Spleen (tissue), 11 donors: ENCODE results near the gene DGKG. TPM values are rescaled to one million over a fixed set of nuclear protein-coding genes. Genes with fewer than 3 reads are reported as not detected.

Source experiments
- DNase-seq: peaks from one replicate; pipeline ENCODE4 v3.0.0-alpha.2; 2020
- H3K27ac ChIP-seq, 8 donors: fragments of 200-600 bp; sonication (generic) in 7 of 8; 1 replicate in 4 of 8; 2 replicates in 4 of 8; pipeline versions ENCODE4 v1.5.0 to v1.8.0; 2016 to 2021; ENCODE audit warnings: inconsistent platforms in 4 of 8, mild to moderate bottlenecking in 4 of 8, moderate library complexity in 1 of 8
- H3K27me3 ChIP-seq, 7 donors: fragments of 200-600 bp; sonication (generic) in 6 of 7; replicated peaks in 1 of 7; 1 replicate in 4 of 7; 2 replicates in 3 of 7; pipeline versions ENCODE4 v1.5.0 to v1.8.0; 2016 to 2021; ENCODE audit warnings: inconsistent platforms in 3 of 7, mild to moderate bottlenecking in 1 of 7
- H3K36me3 ChIP-seq, 6 donors: fragments of 200-600 bp; sonication (generic) in 5 of 6; 1 replicate in 4 of 6; 2 replicates in 2 of 6; pipeline versions ENCODE4 v1.5.0 to v1.8.0; 2016 to 2021; ENCODE audit warnings: inconsistent platforms in 2 of 6
- H3K4me1 ChIP-seq, 6 donors: fragments of 200-600 bp; sonication (generic) in 5 of 6; 1 replicate in 3 of 6; 2 replicates in 3 of 6; pipeline versions ENCODE4 v1.5.0 to v1.8.0; 2016 to 2021; ENCODE audit warnings: inconsistent platforms in 3 of 6
- H3K4me3 ChIP-seq, 8 donors: fragments of 200-600 bp; sonication (generic) in 7 of 8; 1 replicate in 4 of 8; 2 replicates in 4 of 8; pipeline versions ENCODE4 v1.5.0 to v1.8.0; 2016 to 2021; ENCODE audit warnings: inconsistent platforms in 4 of 8, mild to moderate bottlenecking in 4 of 8, moderate library complexity in 2 of 8
- H3K9me3 ChIP-seq, 8 donors: fragments of 200-600 bp; sonication (generic) in 7 of 8; 1 replicate in 4 of 8; 2 replicates in 4 of 8; pipeline versions ENCODE4 v1.5.0 to v1.8.0; 2016 to 2021; ENCODE audit warnings: inconsistent platforms in 4 of 8
- POLR2A ChIP-seq, 3 donors: fragments of 450-650 bp; IDR thresholded peaks; one replicate each; pipeline ENCODE4 v1.5.1; 2017; ENCODE audit warnings: antibody characterized with exemption in 3 of 3, mild to moderate bottlenecking in 1 of 3
- POLR2AphosphoS5 ChIP-seq, 3 donors: sonication (generic); formaldehyde crosslinking; IDR thresholded peaks; one replicate each; pipeline ENCODE4 v1.5.1; 2017; ENCODE audit warnings: antibody characterized with exemption in 3 of 3
- WGBS, 5 donors: extraction: QIAGEN DNeasy Blood & Tissue Kit in 3 of 5; methylation state at CpG; one replicate each; pipeline versions ENCODE4 v1.1.5 to v1.1.7; 2013 to 2018; 5-methylcytosine and 5-hydroxymethylcytosine counted together
- intact Hi-C: fragments of 100-400 bp; cut with DNase I; formaldehyde crosslinking; loops from one replicate; pipeline ENCODE4 v1.15.0; 2023; ENCODE audit warnings: low total_unique reads
- polyA plus RNA-seq, 3 donors: library from polyadenylated mRNA; stranded (reverse); fragments of 200-250 nt; gene quantifications; one replicate each; pipeline ENCODE4 v1.2.1, GENCODE V29; 2013
- total RNA-seq, 7 donors: library from RNA; depleted of rRNA in 3 of 7; stranded (reverse); fragments of >200 nt in 3 of 7; fragmentation: NEBNext Ultra II Directional in 4 of 7; extraction: Animal tissue kit (Norgen Biotek cat#: 25700) in 4 of 7; gene quantifications; one replicate each; pipeline versions ENCODE4 v1.1.0 to v1.2.1, GENCODE V29; 2016 to 2021
- TF ChIP-seq, protein P1 (sequence below), 11 experiments: fragments of 200-600 bp in 7 of 11; fragments of 450-650 bp in 4 of 11; sonication (generic) in 4 of 11; IDR thresholded peaks in 8 of 11; conservative IDR thresholded peaks in 3 of 11; 1 replicate in 7 of 11; 2 replicates in 4 of 11; pipeline versions ENCODE4 v1.4.0 to v1.8.0; 2016 to 2021; ENCODE audit warnings: antibody characterized with exemption in 11 of 11, inconsistent platforms in 4 of 11, mild to moderate bottlenecking in 1 of 11
- donor health status: healthy with polysubstance abuse.
- donor health status: DM: no; HTN: no; CAD: no; lungs with moderate emphysema.
- donor health status: DM: no; HTN: no; CAD: no.
- donor health status: Bipolar disorder and iron deficiency.
- donor health status: healthy.
- donor health status: DM: no; HTN: no; CAD: no.
- donor health status: DM: yes; HTN: yes; CAD: no.

The DGKG gene
- total and polyA plus RNA-seq, 10 donors = 0.22 to 7.7 (median 5.4) TPM

DNA sequence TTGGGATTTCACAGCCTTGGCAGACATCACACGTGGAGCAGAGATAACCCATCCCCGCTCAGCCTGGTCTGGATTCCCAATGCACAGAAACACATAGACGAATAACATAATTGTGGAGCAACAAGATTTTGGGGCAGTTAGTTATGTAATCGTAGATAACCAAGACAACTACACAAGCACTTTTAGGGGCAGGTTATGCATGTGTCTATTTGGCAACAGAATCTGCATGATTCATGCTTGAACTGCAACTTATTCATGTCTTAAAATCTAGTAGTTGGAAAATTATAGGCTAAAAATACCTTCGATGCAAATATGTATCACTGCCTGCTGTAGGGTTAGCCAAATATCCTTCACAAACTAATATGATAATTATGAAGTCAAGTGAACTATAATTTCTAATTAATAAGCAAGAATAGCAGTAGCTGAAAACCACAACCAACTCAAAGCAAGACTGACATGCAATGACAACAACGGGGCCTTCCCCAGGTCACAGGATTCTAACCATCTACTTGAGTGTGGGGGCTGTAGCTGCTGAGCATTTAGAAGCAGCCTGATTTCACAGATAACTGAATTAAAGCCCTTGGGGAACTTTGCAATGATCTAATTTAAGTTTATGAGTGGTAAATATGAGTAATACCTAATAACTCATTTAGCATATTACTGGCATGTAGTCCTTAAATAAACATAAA lies 31.1 kb downstream of the DGKG start:
- Histone ChIP-seq H3K4me1 (no peaks in the 10 kb centered on the region), H3K27me3 (no peaks in the 10 kb centered on the region), H3K27ac (no peak overlapping the region), H3K9me3 (no peaks in the 10 kb centered on the region), H3K4me3 (no peak overlapping the region), H3K36me3 (no peaks in the 10 kb centered on the region)
- 62 to 77% (median 70%) methylated on average over 6 of the region's 6 CpGs for WGBS, 5 donors
- TF ChIP-seq POLR2A (IDR thresholded peaks at IDR 0.05) (no peak), POLR2AphosphoS5 (IDR thresholded peaks at IDR 0.05) (no peak)
- TF ChIP-seq, protein P1, sequence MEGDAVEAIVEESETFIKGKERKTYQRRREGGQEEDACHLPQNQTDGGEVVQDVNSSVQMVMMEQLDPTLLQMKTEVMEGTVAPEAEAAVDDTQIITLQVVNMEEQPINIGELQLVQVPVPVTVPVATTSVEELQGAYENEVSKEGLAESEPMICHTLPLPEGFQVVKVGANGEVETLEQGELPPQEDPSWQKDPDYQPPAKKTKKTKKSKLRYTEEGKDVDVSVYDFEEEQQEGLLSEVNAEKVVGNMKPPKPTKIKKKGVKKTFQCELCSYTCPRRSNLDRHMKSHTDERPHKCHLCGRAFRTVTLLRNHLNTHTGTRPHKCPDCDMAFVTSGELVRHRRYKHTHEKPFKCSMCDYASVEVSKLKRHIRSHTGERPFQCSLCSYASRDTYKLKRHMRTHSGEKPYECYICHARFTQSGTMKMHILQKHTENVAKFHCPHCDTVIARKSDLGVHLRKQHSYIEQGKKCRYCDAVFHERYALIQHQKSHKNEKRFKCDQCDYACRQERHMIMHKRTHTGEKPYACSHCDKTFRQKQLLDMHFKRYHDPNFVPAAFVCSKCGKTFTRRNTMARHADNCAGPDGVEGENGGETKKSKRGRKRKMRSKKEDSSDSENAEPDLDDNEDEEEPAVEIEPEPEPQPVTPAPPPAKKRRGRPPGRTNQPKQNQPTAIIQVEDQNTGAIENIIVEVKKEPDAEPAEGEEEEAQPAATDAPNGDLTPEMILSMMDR (IDR thresholded peaks at IDR 0.05 in 8 of 11, conservative IDR thresholded peaks at IDR 0.05 in 3 of 11) = no peak
- intact Hi-C loops = no loop called here
- DNase-seq = no peak

GRCh38 chr3:186329589-186329988 lies 32.4 kb downstream of the DGKG start:
- DNase-seq = no peak
- H3K9me3 ChIP-seq = no peaks in the 10 kb centered on the region
- no peaks in the 10 kb centered on the region for H3K4me1 ChIP-seq
- H3K27ac ChIP-seq = no peak overlapping the region
- 82 to 100% (median 94%) methylated on average over 1 of the region's 1 CpG for WGBS, 5 donors
- H3K36me3 ChIP-seq = no peaks in the 10 kb centered on the region
- H3K27me3 ChIP-seq = no peaks in the 10 kb centered on the region
- intact Hi-C loops = no loop called here
- H3K4me3 ChIP-seq = no peak overlapping the region
- TF ChIP-seq, protein P1 (IDR thresholded peaks at IDR 0.05 in 8 of 11, conservative IDR thresholded peaks at IDR 0.05 in 3 of 11) = no peak
- TF ChIP-seq POLR2A (IDR thresholded peaks at IDR 0.05) = no peak
- TF ChIP-seq POLR2AphosphoS5 (IDR thresholded peaks at IDR 0.05) = no peak

DNA sequence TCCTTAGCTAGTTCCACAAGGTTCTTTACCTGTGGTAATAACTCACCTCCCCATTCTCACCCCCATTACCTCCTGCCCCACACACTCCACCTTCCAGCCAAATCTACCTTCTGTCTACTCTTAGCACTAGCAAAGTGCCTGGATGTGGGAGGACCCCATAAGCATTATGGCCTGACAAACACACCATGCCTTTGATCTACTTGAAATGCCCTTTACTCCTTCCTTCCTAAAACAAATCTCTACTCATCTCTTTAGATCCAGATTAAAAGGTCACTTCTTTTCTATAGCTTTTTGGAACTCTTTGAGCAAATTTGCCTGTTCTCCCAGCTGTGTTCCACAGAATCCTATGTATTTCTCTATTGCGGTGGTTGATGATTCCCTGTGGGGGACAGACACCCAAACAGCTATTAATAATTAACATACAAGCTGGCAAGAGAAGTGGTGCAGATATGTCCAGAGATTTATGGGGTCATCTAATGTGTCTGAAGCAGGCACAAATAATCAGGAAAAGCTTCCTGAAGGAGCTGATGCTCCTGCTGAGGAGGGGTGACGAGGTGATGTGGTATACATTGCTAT lies 34.0 kb downstream of the DGKG start:
- DNase-seq = no peak
- TF ChIP-seq, protein P1 (IDR thresholded peaks at IDR 0.05 in 8 of 11, conservative IDR thresholded peaks at IDR 0.05 in 3 of 11) = no peak
- no peak for TF ChIP-seq POLR2AphosphoS5 (IDR thresholded peaks at IDR 0.05)
- TF ChIP-seq POLR2A (IDR thresholded peaks at IDR 0.05) = no peak
- Histone ChIP-seq H3K4me3 (no peak overlapping the region), H3K9me3 (no peaks in the 10 kb centered on the region), H3K4me1 (no peaks in the 10 kb centered on the region), H3K27me3 (no peaks in the 10 kb centered on the region), H3K36me3 (no peaks in the 10 kb centered on the region), H3K27ac (no peak overlapping the region)
- intact Hi-C loops = no loop called here
- WGBS, 5 donors = 82 to 94% (median 89%) methylated on average over 2 of the region's 2 CpGs

- WGBS, 5 donors = 83 to 89% (median 85%) methylated on average over 5 of the region's 5 CpGs
- intact Hi-C loops = no loop called here
- TF ChIP-seq, protein P1 (IDR thresholded peaks at IDR 0.05 in 8 of 11, conservative IDR thresholded peaks at IDR 0.05 in 3 of 11) = no peak
- TF ChIP-seq POLR2AphosphoS5 (IDR thresholded peaks at IDR 0.05) (no peak), POLR2A (IDR thresholded peaks at IDR 0.05) (no peak)
- Histone ChIP-seq H3K27me3 (no peaks in the 10 kb centered on the region), H3K36me3 (peaks cover 0 to 28% (median 0%) of the 10 kb centered on the region in 6 donors), H3K27ac (no peak overlapping the region), H3K9me3 (no peaks in the 10 kb centered on the region), H3K4me3 (no peak overlapping the region), H3K4me1 (no peaks in the 10 kb centered on the region)
- DNase-seq = no peak
These were observed 39.3 kb downstream of the DGKG start for GRCh38 chr3:186322761-186323160.
